B cell (primary cell): ENCODE data around the gene STXBP4. TPM values are rescaled to one million over a fixed set of nuclear protein-coding genes. Genes with fewer than 3 reads are reported as not detected.

Experiments used
- ATAC-seq: fragments of 200-7000 bp; cut with Tn5 transposase; one replicate; pipeline ENCODE4 v1.10.0; 2021; ENCODE audit warnings: low read depth, mild to moderate bottlenecking, moderate number of reproducible peaks, moderate library complexity
- CTCF ChIA-PET: fragments of 350-600 bp; sonication (Branson Sonifier 250); formaldehyde crosslinking; loops from one replicate; lab custom pipeline; 2021; ENCODE audit warnings: antibody characterized with exemption, inconsistent platforms; lab: Charles Lee
- POLR2A ChIA-PET: fragments of 350-600 bp; sonication (Branson Sonifier 250); formaldehyde crosslinking; loops from one replicate; lab custom pipeline; 2021; ENCODE audit warnings: antibody characterized with exemption; lab: Charles Lee
- DNase-seq: peaks from one replicate; pipeline ENCODE4 v3.0.0; 2013
- H2AFZ ChIP-seq: 2 replicates; pipeline ENCODE4 v1.6.1; 2012; ENCODE audit warnings: mild to moderate bottlenecking, low read depth, low read length; ENCODE audit not compliant: insufficient read depth, poor library complexity, severe bottlenecking
- H3K27ac ChIP-seq, 2 donors: 1 replicate in 1 of 2; 2 replicates in 1 of 2; pipeline ENCODE4 v1.5.1; 2012 to 2013; ENCODE audit warnings: low read length in 2 of 2, mild to moderate bottlenecking in 2 of 2, moderate library complexity in 1 of 2
- H3K27me3 ChIP-seq, 4 experiments: fragments of 200-600 bp in 1 of 4; sonication (generic) in 1 of 4; replicated peaks in 1 of 4; 1 replicate in 2 of 4; 2 replicates in 2 of 4; pipeline versions ENCODE4 v1.6.1 to v1.7.0; 2013 to 2016; ENCODE audit warnings: low read length in 3 of 4, mild to moderate bottlenecking in 2 of 4, mixed read lengths in 1 of 4, moderate library complexity in 1 of 4; ENCODE audit not compliant: insufficient read depth in 4 of 4, control insufficient read depth in 3 of 4; ENCODE audit errors: control extremely low read depth in 1 of 4
- H3K36me3 ChIP-seq, 2 experiments: replicated peaks in 1 of 2; 1 replicate in 1 of 2; 2 replicates in 1 of 2; pipeline versions ENCODE4 v1.6.1 to v1.7.1; 2013; ENCODE audit warnings: low read length in 1 of 2; ENCODE audit not compliant: insufficient read depth in 2 of 2, control insufficient read depth in 1 of 2; ENCODE audit errors: control extremely low read depth in 1 of 2, extremely low read depth in 1 of 2
- H3K4me1 ChIP-seq, 2 donors: fragments of 200-600 bp in 1 of 2; sonication (generic) in 1 of 2; 1 replicate in 1 of 2; 2 replicates in 1 of 2; pipeline versions ENCODE4 v1.5.1 to v1.6.1; 2013 to 2017; ENCODE audit warnings: low read length in 2 of 2; ENCODE audit not compliant: control insufficient read depth in 2 of 2, insufficient read depth in 2 of 2
- H3K4me2 ChIP-seq: replicated peaks from 2 replicates; pipeline ENCODE3; 2012; ENCODE audit warnings: mild to moderate bottlenecking, low read depth, low read length; ENCODE audit not compliant: poor library complexity, severe bottlenecking
- H3K4me3 ChIP-seq, 5 experiments: fragments of 200-600 bp in 1 of 5; sonication (generic) in 1 of 5; 1 replicate in 3 of 5; 2 replicates in 2 of 5; pipeline versions ENCODE4 v1.5.1 to v1.7.0; 2011 to 2016; ENCODE audit warnings: low read length in 4 of 5, mild to moderate bottlenecking in 4 of 5, low read depth in 2 of 5, control low read depth in 1 of 5, moderate library complexity in 1 of 5; ENCODE audit not compliant: insufficient read depth in 1 of 5; ENCODE audit errors: control extremely low read depth in 1 of 5, extremely low read depth in 1 of 5
- H3K79me2 ChIP-seq: fragments of 200-600 bp; sonication (generic); one replicate; pipeline ENCODE4 v1.6.0; 2016; ENCODE audit warnings: low read length; ENCODE audit not compliant: control insufficient read depth, insufficient read depth
- H3K9ac ChIP-seq: fragments of 200-600 bp; sonication (generic); 2 replicates; pipeline ENCODE4 v1.6.1; 2017; ENCODE audit warnings: mild to moderate bottlenecking, low read length, moderate library complexity
- H3K9me3 ChIP-seq, 3 donors: one replicate each; pipeline versions ENCODE4 v1.6.1 to v1.7.1; 2013; ENCODE audit warnings: low read length in 2 of 3; ENCODE audit not compliant: control insufficient read depth in 2 of 3, insufficient read depth in 1 of 3; ENCODE audit errors: control extremely low read depth in 1 of 3
- H4K20me1 ChIP-seq: 2 replicates; pipeline ENCODE4 v1.6.0; 2012; ENCODE audit warnings: mild to moderate bottlenecking, low read length; ENCODE audit not compliant: insufficient read depth, control insufficient read depth, poor library complexity, severe bottlenecking
- H3K27ac Mint-ChIP-seq: one replicate; pipeline ENCODE4 v1.8.0; 2021; ENCODE audit warnings: mixed read lengths
- H3K27me3 Mint-ChIP-seq: one replicate; pipeline ENCODE4 v1.8.0; 2021; ENCODE audit warnings: mixed read lengths
- H3K4me1 Mint-ChIP-seq: one replicate; pipeline ENCODE4 v1.8.0; 2021; ENCODE audit warnings: mixed read lengths
- H3K4me3 Mint-ChIP-seq: one replicate; pipeline ENCODE4 v1.8.0; 2021; ENCODE audit warnings: mixed read lengths
- H3K9me3 Mint-ChIP-seq: one replicate; pipeline ENCODE4 v1.8.0; 2022; ENCODE audit warnings: mixed read lengths; ENCODE audit not compliant: insufficient read depth
- CTCF ChIP-seq: fragments of 200-600 bp; IDR thresholded peaks from one replicate; pipeline ENCODE4 v1.8.0; 2022; ENCODE audit warnings: antibody characterized with exemption, mild to moderate bottlenecking
- EZH2 ChIP-seq: IDR thresholded peaks from 2 replicates; pipeline ENCODE4 v1.6.1; 2012; ENCODE audit warnings: borderline replicate concordance, low read depth, mild to moderate bottlenecking, moderate library complexity, low read length; ENCODE audit not compliant: insufficient read depth, poor library complexity, severe bottlenecking
- WGBS: methylation state at CpG from one replicate; pipeline ENCODE4 v1.1.5; 2013; ENCODE audit warnings: missing lambda C conversion rate; ENCODE audit not compliant: insufficient coverage; 5-methylcytosine and 5-hydroxymethylcytosine counted together
- intact Hi-C: fragments of 100-400 bp; cut with micrococcal nuclease; formaldehyde crosslinking; loops from one replicate; pipeline ENCODE4 v1.10.0; 2022
- polyA plus RNA-seq: library from polyadenylated mRNA; depleted of rRNA; stranded (reverse); fragments of >200 nt; gene quantifications from 2 replicates; pipeline ENCODE4 v1.2.3, GENCODE V29; 2012
- small RNA-seq: library from RNA; depleted of rRNA; stranded (forward); fragments of <200 nt; gene quantifications from one replicate; pipeline ENCODE3, GENCODE V24; 2012; ENCODE audit warnings: low replicate concordance, low read depth; ENCODE audit not compliant: insufficient read length
- total RNA-seq, 2 donors: library from RNA; stranded (reverse); fragments of 120-200 nt in 1 of 2; gene quantifications; 1 replicate in 1 of 2; 2 replicates in 1 of 2; pipeline versions ENCODE4 v1.2.3 to v1.2.4, GENCODE V29; 2013 to 2022

Gene STXBP4
- total and polyA plus RNA-seq, 2 donors (not counting 1 experiment from before 2014, with no cell fraction given): 1.2 to 11.4 TPM

GRCh38 chr17:55219934-55220333, 251.4 kb downstream of the STXBP4 start:
- peaks cover 32% of the 10 kb centered on the region for H3K27me3 Mint-ChIP-seq
- Histone ChIP-seq H3K9me3 (no peaks in the 10 kb centered on the region), H3K4me2 (no peak overlapping the region), H4K20me1 (no peaks in the 10 kb centered on the region), H3K4me3 (no peak overlapping the region), H3K27ac (no peak overlapping the region), H3K36me3 (no peaks in the 10 kb centered on the region), H3K9ac (no peak overlapping the region), H3K79me2 (no peaks in the 10 kb centered on the region), H3K27me3 (peaks cover 0 to 6% (median 0%) of the 10 kb centered on the region in 4 experiments), H2AFZ (no peak overlapping the region), H3K4me1 (no peaks in the 10 kb centered on the region)
- TF ChIP-seq CTCF (no peak), EZH2 (no peak)
- no peaks in the 10 kb centered on the region for H3K4me1 Mint-ChIP-seq
- no peak overlapping the region for H3K4me3 Mint-ChIP-seq
- ChIA-PET POLR2A (no interaction called here), CTCF (no interaction called here)
- WGBS: no CpG with 5 or more reads among the region's 3 CpGs
- no peak overlapping the region for H3K27ac Mint-ChIP-seq
- ATAC-seq (no peak), DNase-seq (no peak)
- H3K9me3 Mint-ChIP-seq: no peaks in the 10 kb centered on the region
- intact Hi-C loops: no loop called here

Small RNA genes within 50 kb of the gene (small RNA-seq; reads per million reads assigned to genes)
- not detected for gene AC007485.1

Other genes starting within 250 kb of the STXBP4 start
- gene TOM1L1, start 67.9 kb upstream of the STXBP4 start, total RNA-seq: not detected in 2 replicates
- gene TOM1L1, start 67.9 kb upstream of the STXBP4 start, polyA plus RNA-seq: not detected in 2 replicates
- gene COX11, start 111 bp upstream of the STXBP4 start, total RNA-seq: 54.9 and 63.7 TPM in 2 replicates
- 28.9 and 37.1 TPM in 2 replicates for gene COX11, start 111 bp upstream of the STXBP4 start, polyA plus RNA-seq